ENCODE results near the gene KDM4F. TPM values are rescaled to one million over a fixed set of nuclear protein-coding genes. Genes with fewer than 3 reads are reported as not detected.

Gene KDM4F
- total and polyA plus RNA-seq, 8 donors, result not detected

DNA sequence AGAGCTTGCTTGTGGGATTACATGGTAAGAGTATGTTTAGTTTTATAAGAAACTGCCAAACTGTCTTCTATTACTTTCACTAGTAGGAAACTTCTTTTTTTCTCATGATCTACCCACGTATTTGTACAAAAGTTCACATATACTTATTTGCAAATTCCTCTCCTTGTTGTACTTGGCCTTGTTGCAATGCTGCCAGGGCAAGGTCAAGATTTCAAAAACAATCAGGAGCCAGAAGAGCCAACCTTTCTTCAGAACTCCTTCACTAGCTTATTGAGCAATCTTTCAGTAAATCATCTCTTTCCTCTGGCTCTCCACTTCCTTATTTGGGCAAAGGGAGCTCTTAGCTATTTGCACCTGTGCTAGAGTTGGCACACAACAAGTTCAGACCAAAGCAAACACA is 27.2 kb downstream of the KDM4F start:
- FAIRE-seq, result no peak
- Histone ChIP-seq H3K27ac (peak overlapping the region in 1 of 4 donors; percentile 40), H3K4me1 (peaks cover 13 to 18% (median 15%) of the 10 kb centered on the region in 3 donors), H3K27me3 (no peaks in the 10 kb centered on the region), H3K4me3 (no peak overlapping the region), H3K9me3 (no peaks in the 10 kb centered on the region), H3K36me3 (no peaks in the 10 kb centered on the region)
- intact Hi-C loops (cut with DNase I), result no loop called here
- DNase-seq, result peak in 1 of 6 donors; percentile 23
- peak; percentile 51 to 84 (median 82) for ATAC-seq
- 5 to 8% methylated on average over 1 of the region's 1 CpG for WGBS, 2 donors
- TF ChIP-seq CTCF (IDR thresholded peaks at IDR 0.05), result no peak

- peaks cover 13 to 18% (median 15%) of the 10 kb centered on the region in 3 donors for H3K4me1 ChIP-seq
- H3K4me3 ChIP-seq, result no peak overlapping the region
- H3K36me3 ChIP-seq, result no peaks in the 10 kb centered on the region
- DNase-seq (no peak), FAIRE-seq (no peak), ATAC-seq (no peak)
- no peaks in the 10 kb centered on the region for H3K9me3 ChIP-seq
- no peaks in the 10 kb centered on the region for H3K27me3 ChIP-seq
- TF ChIP-seq CTCF (IDR thresholded peaks at IDR 0.05), result no peak
- H3K27ac ChIP-seq, result peak overlapping the region in 1 of 4 donors; percentile 40
- intact Hi-C loops (cut with DNase I), result no loop called here
These were observed 27.8 kb downstream of the KDM4F start for GRCh38 chr11:95076981-95077380.

DNA sequence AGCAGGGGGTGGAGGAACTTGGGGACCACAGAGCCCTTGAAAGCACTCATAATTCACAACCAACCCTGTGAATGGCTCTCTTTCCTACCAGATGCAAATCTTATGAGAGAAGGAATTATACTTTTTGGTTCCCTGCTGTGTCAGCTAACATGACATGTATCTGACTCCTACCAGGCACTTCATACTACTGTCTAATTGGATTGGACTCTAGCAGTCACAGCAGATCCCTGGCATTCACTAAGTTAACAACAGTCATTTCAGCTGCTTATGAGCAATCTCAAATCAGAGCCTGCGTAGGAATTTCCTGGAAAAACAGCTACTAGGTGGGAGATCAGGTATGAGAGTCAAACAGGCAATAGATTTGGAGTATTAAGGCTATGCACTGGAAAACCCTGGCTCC is 29.3 kb downstream of the KDM4F start:
- WGBS, 2 donors, result 70 to 83% methylated on average over 1 of the region's 1 CpG
- Histone ChIP-seq H3K4me3 (no peak overlapping the region), H3K9me3 (no peaks in the 10 kb centered on the region), H3K27ac (no peak overlapping the region), H3K36me3 (no peaks in the 10 kb centered on the region), H3K4me1 (peaks cover 13 to 18% (median 15%) of the 10 kb centered on the region in 3 donors), H3K27me3 (no peaks in the 10 kb centered on the region)
- FAIRE-seq (no peak), ATAC-seq (no peak), DNase-seq (no peak)
- intact Hi-C loops (cut with DNase I), result no loop called here
- TF ChIP-seq CTCF (IDR thresholded peaks at IDR 0.05), result no peak

DNA sequence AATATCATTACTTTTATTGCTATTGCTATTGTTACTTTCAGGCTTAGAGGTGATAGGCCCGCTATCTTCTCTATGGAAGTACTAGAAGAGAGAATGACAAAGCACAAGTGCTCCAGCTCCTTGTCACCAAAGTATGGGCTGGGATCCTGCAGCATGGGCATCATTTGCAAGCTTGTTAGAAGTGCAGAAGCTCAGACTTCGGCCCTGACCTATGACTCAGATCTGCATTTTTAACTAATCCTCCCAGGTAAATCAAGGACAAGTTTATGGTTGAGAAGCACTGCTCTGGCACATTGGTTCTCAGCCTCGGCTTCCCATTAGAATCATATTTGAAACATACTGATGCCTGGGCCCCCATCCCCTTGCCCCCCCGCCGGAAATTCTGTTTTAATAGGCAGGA is 31.8 kb downstream of the KDM4F start:
- DNase-seq (no peak), FAIRE-seq (no peak), ATAC-seq (no peak)
- H3K27me3 ChIP-seq, result no peaks in the 10 kb centered on the region
- intact Hi-C loops (cut with DNase I), result loop anchor here in 1 of 3 donors (10.0 kb wide), 1 partner anchor 64 kb away; no protein-coding TSS in a partner anchor
- no peak for TF ChIP-seq CTCF (IDR thresholded peaks at IDR 0.05)
- H3K4me1 ChIP-seq, result peaks cover 4 to 5% (median 4%) of the 10 kb centered on the region in 3 donors
- no peak overlapping the region for H3K27ac ChIP-seq
- no peaks in the 10 kb centered on the region for H3K36me3 ChIP-seq
- H3K9me3 ChIP-seq, result no peaks in the 10 kb centered on the region
- no peak overlapping the region for H3K4me3 ChIP-seq
- WGBS, 2 donors, result 55 to 65% methylated on average over 5 of the region's 5 CpGs

DNA sequence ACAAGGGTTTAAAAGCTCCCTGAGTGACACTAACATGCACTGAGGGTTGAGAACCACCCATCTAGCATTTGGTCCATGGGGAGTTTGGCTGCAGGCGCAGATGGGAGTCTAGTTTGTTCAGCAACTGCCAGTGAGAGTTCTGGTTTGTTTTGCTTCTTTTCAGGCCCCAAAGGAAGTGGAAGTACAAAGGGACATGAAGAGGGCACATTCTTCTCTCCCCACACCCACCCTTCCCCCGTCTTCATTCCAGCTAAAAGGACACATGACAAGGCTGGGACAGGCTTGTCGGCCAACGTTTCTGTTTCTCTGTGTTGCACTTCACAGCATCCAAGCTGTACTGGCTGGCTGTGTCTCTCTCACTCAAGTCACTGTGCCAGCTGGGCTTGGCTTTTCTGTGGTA is 32.2 kb downstream of the KDM4F start:
- Histone ChIP-seq H3K27ac (no peak overlapping the region), H3K27me3 (no peaks in the 10 kb centered on the region), H3K4me3 (no peak overlapping the region), H3K4me1 (peaks cover 0 to under 1% (median under 1%) of the 10 kb centered on the region in 3 donors), H3K36me3 (no peaks in the 10 kb centered on the region), H3K9me3 (no peaks in the 10 kb centered on the region)
- no peak for FAIRE-seq
- TF ChIP-seq CTCF (IDR thresholded peaks at IDR 0.05), result no peak
- 61 to 68% methylated on average over 4 of the region's 4 CpGs for WGBS, 2 donors
- intact Hi-C loops (cut with DNase I), result loop anchor here in 1 of 3 donors (10.0 kb wide), 1 partner anchor 63 kb away; no protein-coding TSS in a partner anchor
- no peak for DNase-seq
- ATAC-seq, result no peak

All from pancreas (tissue), 10 donors.